Natural killer cell (primary cell): Measurements from ENCODE around the gene B3GNT5. TPM values are rescaled to one million over a fixed set of nuclear protein-coding genes. Genes with fewer than 3 reads are reported as not detected.
A peak's percentile ranks its signal among the peaks of the same experiment; 100 is the strongest.

Experiments
- ATAC-seq, 3 donors: fragments of 150-1000 bp in 2 of 3; fragments of 200-7000 bp in 1 of 3; cut with Tn5 transposase; 1 replicate in 1 of 3; 2 replicates in 2 of 3; pipeline ENCODE4 v1.10.0; 2021; ENCODE audit warnings: mild to moderate bottlenecking in 2 of 3, moderate library complexity in 2 of 3
- DNase-seq, 2 donors: peaks; one replicate each; pipeline versions ENCODE4 v3.0.0 to v3.0.0-alpha.2; 2013 to 2021; ENCODE audit warnings: mixed read lengths in 1 of 2
- H3K27ac ChIP-seq: one replicate; pipeline ENCODE4 v1.5.1; 2013; ENCODE audit warnings: mild to moderate bottlenecking, low read length
- H3K27me3 ChIP-seq: one replicate; pipeline ENCODE4 v1.6.1; 2013; ENCODE audit warnings: low read length; ENCODE audit not compliant: control insufficient read depth, insufficient read depth
- H3K36me3 ChIP-seq: one replicate; pipeline ENCODE4 v1.6.1; 2013; ENCODE audit warnings: low read length; ENCODE audit not compliant: control insufficient read depth, insufficient read depth
- H3K4me1 ChIP-seq: one replicate; pipeline ENCODE4 v1.6.1; 2013; ENCODE audit warnings: low read length; ENCODE audit not compliant: control insufficient read depth, insufficient read depth
- H3K4me3 ChIP-seq: one replicate; pipeline ENCODE4 v1.5.1; 2013; ENCODE audit warnings: low read length
- H3K9me3 ChIP-seq: one replicate; pipeline ENCODE4 v1.6.1; 2013; ENCODE audit warnings: low read length; ENCODE audit not compliant: control insufficient read depth, insufficient read depth
- H3K27ac Mint-ChIP-seq, 2 donors: one replicate each; pipeline ENCODE4 v1.8.0; 2022; ENCODE audit warnings: mild to moderate bottlenecking in 2 of 2, mixed read lengths in 2 of 2, moderate library complexity in 1 of 2
- H3K27me3 Mint-ChIP-seq, 2 donors: one replicate each; pipeline ENCODE4 v1.8.0; 2022; ENCODE audit warnings: low read depth in 2 of 2, mixed read lengths in 2 of 2
- H3K36me3 Mint-ChIP-seq: one replicate; pipeline ENCODE4 v1.8.0; 2022; ENCODE audit warnings: mixed read lengths
- H3K4me1 Mint-ChIP-seq, 2 donors: one replicate each; pipeline ENCODE4 v1.8.0; 2022; ENCODE audit warnings: mixed read lengths in 2 of 2
- H3K4me3 Mint-ChIP-seq: one replicate; pipeline ENCODE4 v1.8.0; 2022; ENCODE audit warnings: mild to moderate bottlenecking, moderate library complexity, mixed read lengths
- H3K9me3 Mint-ChIP-seq, 2 donors: one replicate each; pipeline ENCODE4 v1.8.0; 2022; ENCODE audit warnings: mixed read lengths in 2 of 2
- WGBS: methylation state at CpG from one replicate; pipeline ENCODE4 v1.1.7; 2013; ENCODE audit warnings: missing lambda C conversion rate; ENCODE audit not compliant: insufficient coverage; 5-methylcytosine and 5-hydroxymethylcytosine counted together
- intact Hi-C: fragments of 100-400 bp; cut with micrococcal nuclease; formaldehyde crosslinking; loops from one replicate; pipeline ENCODE4 v1.14.2; 2022
- total RNA-seq, 4 donors: library from RNA; stranded (reverse); fragments of 120-200 nt in 1 of 4; gene quantifications; one replicate each; pipeline versions ENCODE4 v1.2.3 to v1.2.4, GENCODE V29; 2013 to 2022
- TF ChIP-seq, protein P1 (sequence below): fragments of 200-600 bp; IDR thresholded peaks from one replicate; pipeline ENCODE4 v1.8.0; 2022; ENCODE audit warnings: antibody characterized with exemption

Gene B3GNT5
- total RNA-seq, 3 donors from 2014 or later (not counting 1 experiment from before 2014, with no cell fraction given), result 1.2 to 4.5 (median 3.4) TPM

DNA sequence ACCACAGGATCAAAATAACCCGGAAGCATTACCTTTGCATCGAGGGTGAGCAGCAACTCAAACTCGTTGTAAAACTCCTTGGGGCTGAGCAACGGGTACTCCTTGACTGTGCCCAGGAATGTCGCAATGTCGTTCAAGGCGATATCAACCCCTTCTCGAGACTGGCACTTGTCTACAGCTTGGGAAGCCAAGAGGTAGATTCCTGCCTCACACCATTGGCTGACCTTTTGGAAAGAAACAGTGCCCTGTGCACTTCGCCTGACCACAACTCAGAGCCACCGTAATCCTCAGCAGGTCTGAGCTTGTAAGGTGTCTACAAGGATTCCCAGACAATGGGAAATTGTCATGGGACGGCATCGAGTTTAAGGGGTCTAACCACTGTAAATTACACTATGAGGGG lies 43.9 kb downstream of the B3GNT5 start:
- 94% methylated on average over 12 of the region's 12 CpGs for WGBS
- Mint-ChIP-seq H3K4me3 (no peak overlapping the region), H3K9me3 (no peaks in the 10 kb centered on the region), H3K4me1 (peaks cover 6 to 8% of the 10 kb centered on the region in 2 donors), H3K27me3 (no peaks in the 10 kb centered on the region), H3K27ac (no peak overlapping the region), H3K36me3 (no peaks in the 10 kb centered on the region)
- TF ChIP-seq, protein P1, sequence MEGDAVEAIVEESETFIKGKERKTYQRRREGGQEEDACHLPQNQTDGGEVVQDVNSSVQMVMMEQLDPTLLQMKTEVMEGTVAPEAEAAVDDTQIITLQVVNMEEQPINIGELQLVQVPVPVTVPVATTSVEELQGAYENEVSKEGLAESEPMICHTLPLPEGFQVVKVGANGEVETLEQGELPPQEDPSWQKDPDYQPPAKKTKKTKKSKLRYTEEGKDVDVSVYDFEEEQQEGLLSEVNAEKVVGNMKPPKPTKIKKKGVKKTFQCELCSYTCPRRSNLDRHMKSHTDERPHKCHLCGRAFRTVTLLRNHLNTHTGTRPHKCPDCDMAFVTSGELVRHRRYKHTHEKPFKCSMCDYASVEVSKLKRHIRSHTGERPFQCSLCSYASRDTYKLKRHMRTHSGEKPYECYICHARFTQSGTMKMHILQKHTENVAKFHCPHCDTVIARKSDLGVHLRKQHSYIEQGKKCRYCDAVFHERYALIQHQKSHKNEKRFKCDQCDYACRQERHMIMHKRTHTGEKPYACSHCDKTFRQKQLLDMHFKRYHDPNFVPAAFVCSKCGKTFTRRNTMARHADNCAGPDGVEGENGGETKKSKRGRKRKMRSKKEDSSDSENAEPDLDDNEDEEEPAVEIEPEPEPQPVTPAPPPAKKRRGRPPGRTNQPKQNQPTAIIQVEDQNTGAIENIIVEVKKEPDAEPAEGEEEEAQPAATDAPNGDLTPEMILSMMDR, result no peak
- DNase-seq (no peak), ATAC-seq (no peak)
- H3K27ac ChIP-seq, result no peak overlapping the region
- no peaks in the 10 kb centered on the region for H3K4me1 ChIP-seq
- H3K4me3 ChIP-seq, result no peak overlapping the region
- no peaks in the 10 kb centered on the region for H3K36me3 ChIP-seq
- H3K27me3 ChIP-seq, result no peaks in the 10 kb centered on the region
- intact Hi-C loops, result no loop called here
- H3K9me3 ChIP-seq, result no peaks in the 10 kb centered on the region

DNA sequence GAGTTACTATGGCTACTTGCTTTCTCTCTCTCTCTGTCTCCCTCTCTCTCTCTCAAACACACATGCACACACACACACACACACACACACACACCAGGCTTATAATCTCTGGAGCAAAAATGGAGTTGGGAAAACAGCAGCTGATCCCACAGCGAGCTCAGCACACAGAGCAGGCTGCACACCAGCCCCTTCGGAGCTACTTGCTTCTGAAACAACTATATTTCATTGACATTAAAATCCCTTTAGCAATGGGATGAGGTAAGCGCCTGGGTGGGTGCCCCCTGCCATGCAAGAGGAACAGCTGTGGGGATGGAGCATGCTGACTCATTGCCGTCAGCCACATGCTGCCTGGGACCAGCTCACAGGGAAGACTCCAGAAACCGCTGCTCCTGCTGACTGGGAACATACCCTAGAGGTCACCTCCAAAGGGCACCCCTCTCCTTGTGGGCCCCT lies 45.7 kb downstream of the B3GNT5 start:
- Histone ChIP-seq H3K27ac (no peak overlapping the region), H3K4me1 (no peaks in the 10 kb centered on the region), H3K4me3 (no peak overlapping the region), H3K36me3 (no peaks in the 10 kb centered on the region), H3K9me3 (no peaks in the 10 kb centered on the region), H3K27me3 (no peaks in the 10 kb centered on the region)
- no peak overlapping the region for H3K27ac Mint-ChIP-seq
- DNase-seq, result no peak
- H3K4me1 Mint-ChIP-seq, result peaks cover 7 to 13% of the 10 kb centered on the region in 2 donors
- TF ChIP-seq, protein P1, result no peak
- no peak overlapping the region for H3K4me3 Mint-ChIP-seq
- H3K36me3 Mint-ChIP-seq, result no peaks in the 10 kb centered on the region
- 55% methylated on average over 5 of the region's 5 CpGs for WGBS
- peaks cover 0 to 2% of the 10 kb centered on the region in 2 donors for H3K27me3 Mint-ChIP-seq
- peak in 1 of 3 donors; percentile 49 for ATAC-seq
- intact Hi-C loops, result no loop called here
- H3K9me3 Mint-ChIP-seq, result no peaks in the 10 kb centered on the region

GRCh38 chr3:183299976-183300375 lies 46.9 kb downstream of the B3GNT5 start:
- Mint-ChIP-seq H3K9me3 (no peaks in the 10 kb centered on the region), H3K4me3 (no peak overlapping the region), H3K27me3 (peaks cover 0 to 5% of the 10 kb centered on the region in 2 donors), H3K4me1 (peaks cover 11 to 13% of the 10 kb centered on the region in 2 donors), H3K27ac (no peak overlapping the region), H3K36me3 (no peaks in the 10 kb centered on the region)
- Histone ChIP-seq H3K27ac (no peak overlapping the region), H3K36me3 (no peaks in the 10 kb centered on the region), H3K4me3 (no peak overlapping the region), H3K27me3 (no peaks in the 10 kb centered on the region), H3K4me1 (no peaks in the 10 kb centered on the region), H3K9me3 (no peaks in the 10 kb centered on the region)
- ATAC-seq, result no peak
- DNase-seq, result no peak
- TF ChIP-seq, protein P1, result no peak
- intact Hi-C loops, result no loop called here
- 92% methylated on average over 4 of the region's 4 CpGs for WGBS

- intact Hi-C loops, result no loop called here
- WGBS, result 94% methylated on average over 6 of the region's 6 CpGs
- Histone ChIP-seq H3K27ac (no peak overlapping the region), H3K4me3 (no peak overlapping the region), H3K4me1 (no peaks in the 10 kb centered on the region), H3K27me3 (no peaks in the 10 kb centered on the region), H3K9me3 (no peaks in the 10 kb centered on the region), H3K36me3 (no peaks in the 10 kb centered on the region)
- Mint-ChIP-seq H3K27ac (no peak overlapping the region), H3K9me3 (no peaks in the 10 kb centered on the region), H3K4me1 (peaks cover 11 to 13% of the 10 kb centered on the region in 2 donors), H3K36me3 (no peaks in the 10 kb centered on the region), H3K27me3 (peaks cover 0 to 5% of the 10 kb centered on the region in 2 donors), H3K4me3 (no peak overlapping the region)
- DNase-seq, result no peak
- no peak for ATAC-seq
- TF ChIP-seq, protein P1, result no peak
These were observed 48.0 kb downstream of the B3GNT5 start for GRCh38 chr3:183300996-183301562.
